MM.1S (cell line): Measurements from ENCODE around the gene UNC13B.

Experiments used
- DNase-seq: peaks from one replicate; pipeline ENCODE4 v3.0.0-alpha.2; 2015
- H2AFZ ChIP-seq: fragments of 300-600 bp; sonication (generic); 2 replicates; pipeline ENCODE4 v1.6.0; 2016; ENCODE audit warnings: antibody characterized with exemption, low read length
- H3F3A ChIP-seq: fragments of 300-600 bp; sonication (generic); 2 replicates; pipeline ENCODE4 v1.6.1; 2016; ENCODE audit warnings: mild to moderate bottlenecking, antibody characterized with exemption, low read length, moderate library complexity, mixed read lengths; ENCODE audit not compliant: insufficient read depth
- H3K27ac ChIP-seq: fragments of 300-600 bp; sonication (generic); 2 replicates; pipeline ENCODE4 v1.5.1; 2016; ENCODE audit warnings: mild to moderate bottlenecking, low read length
- H3K27me3 ChIP-seq: fragments of 300-600 bp; sonication (generic); replicated peaks from 2 replicates; pipeline ENCODE4 v1.6.0; 2016; ENCODE audit warnings: low read length; ENCODE audit not compliant: insufficient read depth
- H3K36me3 ChIP-seq: fragments of 300-600 bp; sonication (generic); replicated peaks from 2 replicates; pipeline ENCODE4 v1.6.1; 2016; ENCODE audit warnings: mild to moderate bottlenecking, low read length, mixed read lengths; ENCODE audit not compliant: insufficient read depth
- H3K4me1 ChIP-seq: fragments of 300-600 bp; sonication (generic); 2 replicates; pipeline ENCODE4 v1.6.1; 2016; ENCODE audit warnings: low read length, mixed read lengths
- H3K4me2 ChIP-seq: fragments of 300-600 bp; sonication (generic); 2 replicates; pipeline ENCODE4 v1.6.0; 2016; ENCODE audit warnings: low read depth, low read length
- H3K4me3 ChIP-seq: fragments of 300-600 bp; sonication (generic); 2 replicates; pipeline ENCODE4 v1.5.1; 2016; ENCODE audit warnings: low read length, mixed read lengths
- H3K79me2 ChIP-seq: fragments of 300-600 bp; sonication (generic); 2 replicates; pipeline ENCODE4 v1.6.1; 2016; ENCODE audit warnings: mixed run types, low read length, mixed read lengths
- H3K9ac ChIP-seq: fragments of 300-600 bp; sonication (generic); 2 replicates; pipeline ENCODE4 v1.6.1; 2016; ENCODE audit warnings: low read length, mixed read lengths
- H3K9me2 ChIP-seq: fragments of 300-600 bp; sonication (generic); replicated peaks from 2 replicates; pipeline ENCODE4 v1.6.1; 2016; ENCODE audit warnings: mild to moderate bottlenecking, low read length, mixed read lengths; ENCODE audit not compliant: insufficient read depth
- H3K9me3 ChIP-seq: fragments of 300-600 bp; sonication (generic); replicated peaks from 2 replicates; pipeline ENCODE4 v1.6.1; 2016; ENCODE audit warnings: mild to moderate bottlenecking, low read length, mixed read lengths; ENCODE audit not compliant: insufficient read depth
- H4K20me1 ChIP-seq: fragments of 300-600 bp; sonication (generic); 2 replicates; pipeline ENCODE4 v1.6.1; 2016; ENCODE audit warnings: mild to moderate bottlenecking, low read length, moderate library complexity, mixed read lengths; ENCODE audit not compliant: insufficient read depth
- EZH2 ChIP-seq: fragments of 300-600 bp; sonication (generic); optimal IDR thresholded peaks from 2 replicates; pipeline ENCODE3; 2017; ENCODE audit warnings: low read depth, mild to moderate bottlenecking, antibody characterized with exemption, low read length, mixed read lengths
- EZH2phosphoT487 ChIP-seq: fragments of 300-600 bp; sonication (generic); IDR thresholded peaks from 2 replicates; pipeline ENCODE4 v1.6.1; 2018; ENCODE audit warnings: antibody characterized with exemption, low read length
- TF ChIP-seq, protein P1 (sequence below): fragments of 300-600 bp; sonication (generic); IDR thresholded peaks from 2 replicates; pipeline ENCODE4 v1.5.1; 2016; ENCODE audit warnings: antibody characterized with exemption, low read length, mixed read lengths

Gene UNC13B

DNA sequence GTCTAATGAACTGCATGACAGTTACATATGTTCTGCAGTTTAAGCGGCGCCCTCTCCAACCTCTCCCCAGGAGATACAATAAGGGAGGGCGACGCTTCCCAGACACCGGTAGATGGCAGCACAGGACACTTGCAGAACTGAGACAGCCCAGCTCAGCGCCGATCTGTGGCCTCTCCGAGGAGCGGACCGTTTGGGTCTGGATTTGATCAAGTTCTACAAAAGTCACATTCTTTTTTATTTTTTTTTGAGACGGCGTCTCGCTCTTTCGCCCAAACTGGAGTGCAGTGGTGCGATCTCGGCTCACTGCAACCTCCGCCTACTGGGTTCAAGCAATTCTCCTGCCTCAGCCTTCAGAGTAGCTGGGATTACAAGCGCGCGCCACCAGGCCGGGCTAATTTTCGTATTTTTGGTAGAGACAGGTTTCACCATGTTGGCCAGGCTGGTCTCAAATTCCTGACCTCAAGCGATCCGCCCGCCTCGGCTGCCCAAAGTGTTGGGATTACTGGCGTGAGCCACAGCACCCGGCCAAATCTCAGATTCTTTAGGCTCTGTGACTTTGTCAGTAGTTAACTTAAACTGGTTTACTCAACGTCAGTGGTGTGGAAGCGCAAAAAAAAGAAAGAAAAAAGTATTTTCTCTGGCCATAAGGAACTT is 44.8 kb upstream of the UNC13B start:
- peak overlapping the region; percentile 84 for H3K4me3 ChIP-seq
- no peaks in the 10 kb centered on the region for H3K27me3 ChIP-seq
- H3K9me3 ChIP-seq, result no peaks in the 10 kb centered on the region
- H3K4me1 ChIP-seq, result peaks cover 17% of the 10 kb centered on the region
- peaks cover 10% of the 10 kb centered on the region; the same call in 1 of the 2 replicates for H3K79me2 ChIP-seq
- no peaks in the 10 kb centered on the region for H3K36me3 ChIP-seq
- no peaks in the 10 kb centered on the region for H4K20me1 ChIP-seq
- no peaks in the 10 kb centered on the region for H3K9me2 ChIP-seq
- H3F3A ChIP-seq, result peaks cover 21% of the 10 kb centered on the region; the same call in 1 of the 2 replicates
- peak overlapping the region; percentile 99 for H3K4me2 ChIP-seq
- DNase-seq, result peak; percentile 95
- TF ChIP-seq, protein P1, sequence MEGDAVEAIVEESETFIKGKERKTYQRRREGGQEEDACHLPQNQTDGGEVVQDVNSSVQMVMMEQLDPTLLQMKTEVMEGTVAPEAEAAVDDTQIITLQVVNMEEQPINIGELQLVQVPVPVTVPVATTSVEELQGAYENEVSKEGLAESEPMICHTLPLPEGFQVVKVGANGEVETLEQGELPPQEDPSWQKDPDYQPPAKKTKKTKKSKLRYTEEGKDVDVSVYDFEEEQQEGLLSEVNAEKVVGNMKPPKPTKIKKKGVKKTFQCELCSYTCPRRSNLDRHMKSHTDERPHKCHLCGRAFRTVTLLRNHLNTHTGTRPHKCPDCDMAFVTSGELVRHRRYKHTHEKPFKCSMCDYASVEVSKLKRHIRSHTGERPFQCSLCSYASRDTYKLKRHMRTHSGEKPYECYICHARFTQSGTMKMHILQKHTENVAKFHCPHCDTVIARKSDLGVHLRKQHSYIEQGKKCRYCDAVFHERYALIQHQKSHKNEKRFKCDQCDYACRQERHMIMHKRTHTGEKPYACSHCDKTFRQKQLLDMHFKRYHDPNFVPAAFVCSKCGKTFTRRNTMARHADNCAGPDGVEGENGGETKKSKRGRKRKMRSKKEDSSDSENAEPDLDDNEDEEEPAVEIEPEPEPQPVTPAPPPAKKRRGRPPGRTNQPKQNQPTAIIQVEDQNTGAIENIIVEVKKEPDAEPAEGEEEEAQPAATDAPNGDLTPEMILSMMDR, result peak; percentile 95
- no peak for TF ChIP-seq EZH2phosphoT487
- no peak for TF ChIP-seq EZH2
- H3K27ac ChIP-seq, result peak overlapping the region; percentile 66; the same call in 1 of the 2 replicates
- H2AFZ ChIP-seq, result peak overlapping the region; percentile 82
- H3K9ac ChIP-seq, result peak overlapping the region; percentile 53; the same call in 1 of the 2 replicates

DNA sequence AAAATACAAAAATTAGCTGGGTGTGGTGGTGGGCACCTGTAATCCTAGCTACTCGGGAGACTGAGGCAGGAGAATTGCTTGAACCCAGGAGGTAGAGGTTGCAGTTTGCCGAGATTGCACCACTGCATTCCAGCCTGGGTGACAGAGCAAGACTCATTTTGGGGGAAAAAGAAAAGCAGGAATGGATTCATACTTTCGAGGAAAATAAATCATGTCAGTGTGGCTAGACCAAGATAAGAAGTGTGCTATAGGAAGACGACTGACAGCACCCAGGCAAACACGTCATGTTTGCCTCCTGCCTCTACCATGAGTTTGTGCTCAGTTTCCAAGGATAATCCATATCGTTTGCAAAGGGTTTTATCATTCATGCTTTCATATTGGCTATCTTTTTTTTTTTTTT is 26.9 kb upstream of the UNC13B start:
- Histone ChIP-seq H3K4me2 (no peak overlapping the region), H3K4me3 (no peak overlapping the region), H2AFZ (no peak overlapping the region), H3K36me3 (no peaks in the 10 kb centered on the region), H3K27ac (no peak overlapping the region), H3K27me3 (no peaks in the 10 kb centered on the region), H3K9me3 (no peaks in the 10 kb centered on the region), H4K20me1 (no peaks in the 10 kb centered on the region), H3K9me2 (no peaks in the 10 kb centered on the region), H3K9ac (no peak overlapping the region), H3K4me1 (peaks cover 13% of the 10 kb centered on the region), H3K79me2 (no peaks in the 10 kb centered on the region), H3F3A (no peaks in the 10 kb centered on the region)
- no peak for DNase-seq
- TF ChIP-seq EZH2, result no peak
- TF ChIP-seq EZH2phosphoT487, result no peak
- TF ChIP-seq, protein P1, result no peak

DNA sequence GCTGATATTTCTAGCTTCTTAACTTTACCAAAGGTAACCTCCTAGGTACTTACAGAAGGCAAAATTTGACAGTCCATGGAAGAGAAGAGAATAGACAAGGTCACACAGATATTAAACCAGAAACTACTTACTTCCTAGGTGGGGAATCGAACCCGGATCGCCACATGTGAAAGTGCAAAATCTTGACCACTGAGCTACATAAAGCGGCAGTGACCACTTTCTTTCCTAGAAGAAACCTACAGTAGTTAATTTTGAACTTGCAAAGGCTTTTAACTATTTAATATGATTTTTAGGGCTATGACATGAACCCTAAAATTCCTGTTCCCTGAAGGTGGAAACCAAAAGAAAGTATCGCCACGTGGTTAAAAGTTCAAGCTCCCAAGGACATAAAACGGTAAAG is 25.8 kb upstream of the UNC13B start:
- no peaks in the 10 kb centered on the region for H4K20me1 ChIP-seq
- no peak overlapping the region for H3K4me3 ChIP-seq
- no peak overlapping the region for H3K27ac ChIP-seq
- H3K27me3 ChIP-seq, result no peaks in the 10 kb centered on the region
- no peak for TF ChIP-seq EZH2phosphoT487
- TF ChIP-seq EZH2, result no peak
- TF ChIP-seq, protein P1, result no peak
- H3K36me3 ChIP-seq, result no peaks in the 10 kb centered on the region
- no peak overlapping the region for H3K9ac ChIP-seq
- DNase-seq, result no peak
- no peaks in the 10 kb centered on the region for H3K9me2 ChIP-seq
- peaks cover 13% of the 10 kb centered on the region for H3K4me1 ChIP-seq
- no peaks in the 10 kb centered on the region for H3K79me2 ChIP-seq
- no peak overlapping the region for H2AFZ ChIP-seq
- no peaks in the 10 kb centered on the region for H3F3A ChIP-seq
- no peak overlapping the region for H3K4me2 ChIP-seq
- H3K9me3 ChIP-seq, result no peaks in the 10 kb centered on the region
